Coronary artery (tissue), 2 donors: ENCODE measurements around the gene TBC1D1.

Experiments used
- DNase-seq: peaks from one replicate; pipeline ENCODE4 v3.0.0-alpha.2; 2017; ENCODE audit warnings: low spot score
- H3K27ac ChIP-seq, 2 donors: fragments of 200-600 bp; sonication (generic); one replicate each; pipeline ENCODE4 v1.5.1; 2016 to 2019
- H3K4me3 ChIP-seq: fragments of 200-600 bp; sonication (generic); 2 replicates; pipeline ENCODE4 v1.5.1; 2016; ENCODE audit warnings: mild to moderate bottlenecking, moderate library complexity
- TF ChIP-seq, protein P1 (sequence below): fragments of 200-600 bp; sonication (generic); IDR thresholded peaks from one replicate; pipeline ENCODE4 v1.5.1; 2019; ENCODE audit warnings: antibody characterized with exemption

The TBC1D1 gene

DNA sequence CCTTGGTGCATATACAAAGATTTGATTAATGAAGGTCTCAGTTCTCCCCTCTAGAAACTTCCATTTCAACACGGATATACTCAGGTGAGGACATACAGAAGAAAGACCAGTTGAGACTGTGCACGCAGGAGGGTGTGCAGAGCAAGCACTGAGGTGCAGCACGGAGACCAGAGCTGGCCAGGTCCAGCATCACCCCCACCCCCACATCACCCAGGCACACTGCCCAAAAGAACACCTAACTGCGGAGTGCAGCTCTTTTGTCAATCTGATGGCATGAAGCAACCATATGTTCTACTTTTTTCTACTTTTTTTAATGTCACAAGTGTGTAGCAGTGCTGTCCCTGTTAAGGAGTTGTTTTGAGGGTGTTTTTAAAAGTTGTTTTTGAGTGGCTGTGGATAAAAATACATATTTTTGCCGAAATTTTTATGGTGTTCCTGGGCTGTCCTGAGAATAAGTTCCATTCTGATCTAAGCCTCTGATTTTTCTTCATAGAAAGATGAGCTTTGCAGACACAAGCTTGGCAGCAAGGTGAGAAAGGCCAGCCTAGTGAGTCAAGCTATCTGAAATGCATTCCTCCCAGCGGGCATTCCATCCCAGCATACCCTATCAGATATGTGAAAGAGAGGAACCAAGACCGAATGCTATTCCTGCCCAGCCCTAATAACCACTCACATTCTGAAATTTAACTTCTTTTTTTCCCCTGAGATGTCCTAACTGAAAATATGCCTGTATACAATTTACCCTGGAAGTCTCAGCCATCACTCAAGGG is 243.0 kb downstream of the TBC1D1 start:
- Histone ChIP-seq H3K4me3 (no peak overlapping the region), H3K27ac (no peak overlapping the region)
- no peak for DNase-seq
- TF ChIP-seq, protein P1, sequence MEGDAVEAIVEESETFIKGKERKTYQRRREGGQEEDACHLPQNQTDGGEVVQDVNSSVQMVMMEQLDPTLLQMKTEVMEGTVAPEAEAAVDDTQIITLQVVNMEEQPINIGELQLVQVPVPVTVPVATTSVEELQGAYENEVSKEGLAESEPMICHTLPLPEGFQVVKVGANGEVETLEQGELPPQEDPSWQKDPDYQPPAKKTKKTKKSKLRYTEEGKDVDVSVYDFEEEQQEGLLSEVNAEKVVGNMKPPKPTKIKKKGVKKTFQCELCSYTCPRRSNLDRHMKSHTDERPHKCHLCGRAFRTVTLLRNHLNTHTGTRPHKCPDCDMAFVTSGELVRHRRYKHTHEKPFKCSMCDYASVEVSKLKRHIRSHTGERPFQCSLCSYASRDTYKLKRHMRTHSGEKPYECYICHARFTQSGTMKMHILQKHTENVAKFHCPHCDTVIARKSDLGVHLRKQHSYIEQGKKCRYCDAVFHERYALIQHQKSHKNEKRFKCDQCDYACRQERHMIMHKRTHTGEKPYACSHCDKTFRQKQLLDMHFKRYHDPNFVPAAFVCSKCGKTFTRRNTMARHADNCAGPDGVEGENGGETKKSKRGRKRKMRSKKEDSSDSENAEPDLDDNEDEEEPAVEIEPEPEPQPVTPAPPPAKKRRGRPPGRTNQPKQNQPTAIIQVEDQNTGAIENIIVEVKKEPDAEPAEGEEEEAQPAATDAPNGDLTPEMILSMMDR: no peak

DNA sequence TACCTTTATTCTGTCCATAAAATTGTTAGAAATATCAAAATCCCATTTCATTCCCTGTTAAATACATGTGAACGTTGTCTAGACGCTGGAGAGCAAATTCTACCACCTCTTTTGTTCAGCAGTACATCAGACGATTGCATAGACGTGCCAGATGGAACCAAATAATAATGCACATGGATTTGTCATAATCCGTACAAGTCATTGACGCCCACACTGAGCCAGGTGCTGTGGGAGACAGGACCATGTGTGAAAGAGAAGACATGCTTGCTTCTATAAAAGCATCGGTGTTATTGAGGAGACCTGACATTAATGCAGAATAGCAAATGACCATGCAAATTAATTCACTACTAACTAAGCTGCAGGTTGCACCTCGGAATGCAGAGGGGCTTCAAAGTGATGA is 244.3 kb downstream of the TBC1D1 start:
- no peak overlapping the region for H3K4me3 ChIP-seq
- H3K27ac ChIP-seq: no peak overlapping the region
- no peak for DNase-seq
- TF ChIP-seq, protein P1: no peak

DNA sequence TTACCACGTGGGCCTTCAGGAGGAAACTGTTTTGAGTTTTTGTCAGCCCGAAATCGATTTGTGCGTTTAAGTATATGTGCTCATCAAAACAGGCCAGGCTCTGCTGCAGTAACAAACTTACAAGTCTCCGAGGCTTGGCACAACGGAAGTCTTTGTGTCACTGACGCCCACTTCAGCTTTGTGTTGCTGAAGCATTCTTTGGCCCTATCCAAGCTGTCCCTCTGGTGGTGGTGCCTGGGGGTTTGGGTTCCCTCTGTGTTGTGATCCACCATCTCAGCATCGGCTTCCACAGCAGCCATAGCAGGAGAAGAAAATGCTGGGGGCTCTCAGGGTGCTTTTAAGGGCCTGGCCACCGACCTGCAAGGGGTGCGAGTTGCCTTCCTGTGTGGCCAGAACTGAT is 245.7 kb downstream of the TBC1D1 start:
- peak; percentile 62 for DNase-seq
- Histone ChIP-seq H3K27ac (no peak overlapping the region), H3K4me3 (no peak overlapping the region)
- TF ChIP-seq, protein P1: no peak

DNA sequence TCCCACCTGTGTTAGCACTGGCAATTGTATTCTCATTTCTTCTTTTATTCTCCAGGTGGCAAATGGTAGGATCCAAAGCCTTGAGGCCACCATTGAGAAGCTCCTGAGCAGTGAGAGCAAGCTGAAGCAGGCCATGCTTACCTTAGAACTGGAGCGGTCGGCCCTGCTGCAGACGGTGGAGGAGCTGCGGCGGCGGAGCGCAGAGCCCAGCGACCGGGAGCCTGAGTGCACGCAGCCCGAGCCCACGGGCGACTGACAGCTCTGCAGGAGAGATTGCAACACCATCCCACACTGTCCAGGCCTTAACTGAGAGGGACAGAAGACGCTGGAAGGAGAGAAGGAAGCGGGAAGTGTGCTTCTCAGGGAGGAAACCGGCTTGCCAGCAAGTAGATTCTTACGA is 246.2 kb downstream of the TBC1D1 start:
- no peak for DNase-seq
- Histone ChIP-seq H3K4me3 (no peak overlapping the region), H3K27ac (no peak overlapping the region)
- TF ChIP-seq, protein P1: no peak

DNA sequence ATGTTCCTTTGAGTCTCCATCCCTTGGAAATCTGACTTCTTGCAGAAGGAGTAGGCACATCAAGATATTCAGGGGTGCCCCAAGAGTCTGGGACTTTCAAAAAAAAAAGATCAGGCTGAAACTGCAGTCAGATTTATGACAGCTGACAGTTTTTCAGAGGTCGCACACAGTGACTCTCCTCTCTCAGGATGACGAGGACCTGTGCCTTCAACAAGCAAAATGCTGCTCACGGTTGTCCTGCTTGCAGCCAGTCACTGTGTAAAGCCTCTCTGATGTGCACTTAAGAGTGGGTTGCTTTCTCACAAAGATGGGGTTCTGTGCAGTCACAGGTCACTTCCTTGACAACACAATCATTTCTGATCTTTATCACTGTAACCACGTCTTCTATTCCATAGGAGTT is 247.5 kb downstream of the TBC1D1 start:
- Histone ChIP-seq H3K4me3 (no peak overlapping the region), H3K27ac (no peak overlapping the region)
- peak; percentile 19 for DNase-seq
- TF ChIP-seq, protein P1: no peak

DNA sequence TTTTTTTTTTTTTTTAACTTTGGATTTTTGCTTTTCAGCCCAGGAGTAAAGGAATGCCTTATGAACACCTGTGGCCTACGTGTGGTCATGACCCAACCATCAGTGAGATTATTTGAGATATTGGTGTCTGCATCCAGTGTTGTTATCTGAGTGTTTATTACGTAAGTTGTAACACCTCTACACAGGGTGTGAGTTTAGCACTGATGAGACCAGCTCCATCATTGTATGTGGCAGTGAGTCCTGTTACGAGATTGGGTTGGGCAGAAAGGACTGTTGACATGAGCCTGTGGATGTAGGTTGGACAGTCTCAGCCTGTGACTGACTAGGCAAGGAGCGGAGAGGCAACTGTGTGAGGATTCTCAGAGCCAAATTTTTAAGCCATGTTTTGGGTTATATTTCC is 248.3 kb downstream of the TBC1D1 start:
- no peak for DNase-seq
- TF ChIP-seq, protein P1: no peak
- Histone ChIP-seq H3K4me3 (no peak overlapping the region), H3K27ac (no peak overlapping the region)

DNA sequence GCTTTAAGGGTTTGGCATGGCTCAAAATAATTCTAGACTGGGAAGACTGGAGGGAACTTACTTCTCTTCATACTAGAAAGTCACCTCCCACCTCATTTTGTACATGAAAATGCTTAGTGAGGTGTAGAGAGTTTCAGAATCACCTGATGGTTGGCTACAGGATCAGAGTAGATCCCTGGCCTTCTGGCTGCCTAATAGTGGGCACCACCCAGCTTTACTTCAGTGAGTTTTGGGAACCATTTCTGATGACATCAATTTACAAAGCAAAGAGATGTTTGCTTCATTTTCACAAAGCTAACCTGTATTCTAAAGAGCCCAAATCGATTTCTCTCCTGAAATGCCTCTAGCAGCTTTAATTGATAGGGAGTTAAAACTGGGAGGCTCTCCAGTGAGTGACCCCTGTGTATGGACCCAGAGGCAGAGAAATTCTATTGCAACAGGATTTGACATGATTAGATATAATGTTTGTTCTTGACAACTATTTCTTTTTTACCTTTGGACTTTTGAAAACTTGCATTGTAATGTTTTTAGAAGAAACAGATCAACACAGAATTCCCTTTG is 249.8 kb downstream of the TBC1D1 start:
- TF ChIP-seq, protein P1: no peak
- DNase-seq: no peak
- Histone ChIP-seq H3K27ac (no peak overlapping the region), H3K4me3 (no peak overlapping the region)
